GM19438 (cell line): ENCODE measurements around the gene PITRM1.
"Not testable (repeated sequence)": the region's sequence is repeated elsewhere in the genome, so short reads cannot be mapped to it uniquely, and the experiment has no call there.

Experiments
- ATAC-seq: cut with Tn5 transposase; IDR thresholded peaks from one replicate; pipeline ENCODE4 v1.9.1; 2021; ENCODE audit warnings: low read depth; ENCODE audit not compliant: unreplicated experiment

PITRM1 gene

GRCh38 chr10:3106928-3107425 lies 65.6 kb downstream of the PITRM1 start:
- ATAC-seq, result no peak

DNA sequence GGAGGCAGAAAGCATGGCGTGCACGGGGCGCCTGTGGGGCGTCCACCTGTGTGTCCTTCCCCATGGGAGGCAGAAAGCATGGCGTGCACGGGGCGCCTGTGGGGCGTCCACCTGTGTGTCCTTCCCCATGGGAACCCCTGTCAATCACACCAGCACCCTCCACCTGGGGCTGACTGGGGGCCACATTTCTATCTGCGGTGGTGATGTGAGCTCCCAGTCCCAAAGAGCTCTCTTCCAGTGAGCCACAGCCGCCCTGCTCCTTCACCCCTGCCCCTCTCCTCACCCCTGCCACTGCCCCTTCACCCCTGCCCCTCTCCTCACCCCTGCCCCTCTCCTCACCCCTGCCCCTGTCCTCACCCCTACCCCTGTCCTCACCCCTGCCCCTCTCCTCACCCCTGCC lies 66.3 kb downstream of the PITRM1 start:
- ATAC-seq, result not testable (repeated sequence)

GRCh38 chr10:3105905-3106304 lies 66.7 kb downstream of the PITRM1 start:
- no peak for ATAC-seq

DNA sequence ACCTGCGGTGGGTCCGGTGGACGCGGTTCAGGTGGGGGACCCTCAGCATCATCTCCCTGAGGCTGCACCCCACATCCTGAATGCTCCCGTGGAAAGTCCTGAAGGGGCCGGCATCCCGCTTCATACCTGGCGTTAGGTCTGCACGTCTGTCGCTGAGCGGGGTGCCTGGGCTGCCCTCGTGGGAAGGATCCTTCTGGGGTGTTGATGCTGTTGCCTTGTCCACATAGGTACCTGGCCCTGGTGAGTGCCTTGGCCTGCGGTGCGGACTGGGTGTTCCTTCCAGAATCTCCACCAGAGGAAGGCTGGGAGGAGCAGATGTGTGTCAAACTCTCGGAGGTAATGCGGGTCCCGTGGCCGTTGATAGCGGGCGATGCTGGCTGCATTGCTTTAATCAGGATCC lies 67.4 kb downstream of the PITRM1 start:
- ATAC-seq, result no peak

- ATAC-seq, result no peak
Measured at GRCh38 chr10:3104251-3104918, 68.2 kb downstream of the PITRM1 start.

DNA sequence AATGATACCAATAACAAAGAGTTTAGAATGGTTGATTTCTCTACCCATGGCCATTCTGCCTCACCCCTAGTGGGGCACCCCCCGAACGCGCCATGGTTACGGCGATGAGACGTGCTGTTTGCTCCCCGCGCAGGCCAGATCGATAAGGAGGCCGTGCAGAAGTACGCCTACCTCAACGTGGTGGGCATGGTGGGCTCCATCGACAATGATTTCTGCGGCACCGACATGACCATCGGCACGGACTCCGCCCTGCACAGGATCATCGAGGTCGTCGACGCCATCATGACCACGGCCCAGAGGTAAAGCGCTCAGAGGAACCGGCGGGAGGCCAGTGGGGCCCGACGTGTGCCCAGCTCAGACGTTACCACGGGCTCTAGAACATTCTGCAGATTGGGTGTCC lies 68.9 kb downstream of the PITRM1 start:
- ATAC-seq, result no peak

DNA sequence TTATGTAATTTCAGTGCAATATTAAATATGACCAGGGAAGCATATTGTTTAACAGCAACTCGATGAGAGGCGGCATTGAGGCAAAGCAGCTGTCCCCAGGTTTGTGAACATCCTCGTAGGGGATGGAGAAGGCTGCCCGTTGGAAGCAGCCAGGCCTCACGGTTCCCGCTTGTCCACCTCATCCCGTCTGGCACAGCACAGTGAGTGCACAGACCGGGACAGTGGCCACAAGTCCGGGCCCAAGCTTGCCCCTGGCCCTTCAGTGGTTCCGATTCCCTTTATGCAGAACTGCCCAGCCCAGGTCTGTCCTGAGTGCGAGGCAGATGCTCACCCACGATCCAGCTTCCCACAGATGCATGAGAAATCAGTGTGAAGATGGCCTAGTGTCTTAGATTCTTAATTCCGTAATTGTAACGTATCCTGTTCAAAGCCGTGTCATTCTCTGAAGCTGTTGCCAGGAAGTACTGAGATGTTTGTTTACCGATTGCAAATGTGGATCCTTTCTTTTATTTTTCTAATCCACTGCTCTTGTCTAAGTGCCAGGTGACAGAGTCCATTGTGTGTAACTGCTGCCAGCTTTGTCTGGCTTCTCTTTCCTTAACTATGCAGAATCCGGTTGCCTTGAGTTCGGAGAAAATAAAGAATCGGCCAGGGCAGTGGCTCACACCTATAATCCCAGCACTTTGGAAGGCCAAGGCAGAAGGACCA lies 69.7 kb downstream of the PITRM1 start:
- ATAC-seq, result no peak

DNA sequence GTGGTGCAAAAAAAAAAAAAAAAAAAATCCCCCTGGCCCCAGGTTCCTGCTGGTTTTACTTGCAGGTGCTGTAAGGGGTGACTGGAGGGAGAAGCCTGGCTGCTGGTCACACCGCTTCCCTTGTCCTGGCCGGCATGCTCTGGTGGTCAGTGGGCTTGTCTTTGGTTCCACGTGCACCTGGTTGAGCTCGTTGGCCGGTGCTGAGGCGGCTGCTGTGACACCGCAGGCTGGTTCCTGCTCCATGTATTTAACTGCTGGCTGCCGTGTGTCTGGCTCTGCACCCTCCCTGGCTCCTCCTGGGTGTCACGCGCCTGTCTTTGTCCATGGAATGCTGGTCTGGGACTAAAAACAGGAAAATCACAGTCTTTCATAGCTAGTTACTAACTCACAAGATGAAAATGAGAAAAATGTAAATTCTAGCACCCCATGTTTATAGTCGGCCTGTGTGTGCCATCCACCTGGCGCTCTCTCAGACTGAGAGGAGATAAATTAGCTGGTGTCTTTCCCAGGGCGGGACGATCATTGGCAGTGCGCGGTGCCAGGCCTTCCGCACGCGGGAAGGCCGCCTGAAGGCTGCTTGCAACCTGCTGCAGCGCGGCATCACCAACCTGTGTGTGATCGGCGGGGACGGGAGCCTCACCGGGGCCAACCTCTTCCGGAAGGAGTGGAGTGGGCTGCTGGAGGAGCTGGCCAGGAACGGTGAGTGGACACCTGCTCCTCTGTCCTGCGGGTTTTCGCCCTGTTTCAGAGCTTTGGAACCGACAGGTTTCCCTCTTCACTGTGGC lies 71.5 kb downstream of the PITRM1 start:
- ATAC-seq, result no peak

- no peak for ATAC-seq
Measured at GRCh38 chr10:3100093-3100792, 72.3 kb downstream of the PITRM1 start.

DNA sequence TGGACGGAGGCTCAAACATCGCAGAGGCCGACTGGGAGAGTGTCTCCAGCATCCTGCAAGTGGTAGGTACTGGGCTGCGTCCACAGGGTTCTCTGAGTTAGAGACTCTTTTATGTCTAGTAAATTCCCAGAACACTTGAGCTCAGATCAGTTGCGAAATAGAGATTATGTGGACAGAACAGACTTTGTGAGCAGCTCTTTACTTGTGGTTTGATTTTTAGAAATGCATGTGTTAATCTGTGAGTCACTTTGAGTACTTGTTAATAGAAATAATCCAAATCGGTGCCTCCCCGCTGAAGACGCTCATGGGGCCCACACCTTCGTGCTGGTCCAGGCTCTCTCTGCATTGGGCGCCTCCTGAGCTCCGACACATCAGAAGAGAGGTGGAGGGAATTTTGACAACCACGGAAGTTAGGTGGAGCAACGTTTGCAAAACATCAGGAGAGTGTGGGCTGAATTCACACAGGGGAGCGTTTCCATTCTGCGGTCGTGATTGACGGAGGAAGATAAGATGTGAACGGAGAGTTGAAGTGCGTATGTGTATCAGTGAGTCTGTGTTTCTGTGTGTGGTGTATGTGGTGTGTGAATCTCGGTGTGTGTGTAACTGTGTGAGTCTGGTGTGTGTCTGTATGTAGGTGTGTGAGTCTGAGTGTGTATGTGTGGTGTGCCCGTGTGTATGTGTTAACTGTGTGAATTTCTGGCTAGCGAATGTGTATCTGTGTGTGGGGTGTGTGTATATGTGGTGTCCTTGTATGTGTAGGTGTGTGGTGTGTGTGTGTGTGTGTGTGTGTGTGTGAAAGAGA lies 73.1 kb downstream of the PITRM1 start:
- ATAC-seq, result no peak

- no peak for ATAC-seq
Measured at GRCh38 chr10:3098689-3099088, 73.9 kb downstream of the PITRM1 start.

- no peak for ATAC-seq
Measured at GRCh38 chr10:3097160-3097559, 75.4 kb downstream of the PITRM1 start.

GRCh38 chr10:3096149-3096548 lies 76.4 kb downstream of the PITRM1 start:
- no peak for ATAC-seq

DNA sequence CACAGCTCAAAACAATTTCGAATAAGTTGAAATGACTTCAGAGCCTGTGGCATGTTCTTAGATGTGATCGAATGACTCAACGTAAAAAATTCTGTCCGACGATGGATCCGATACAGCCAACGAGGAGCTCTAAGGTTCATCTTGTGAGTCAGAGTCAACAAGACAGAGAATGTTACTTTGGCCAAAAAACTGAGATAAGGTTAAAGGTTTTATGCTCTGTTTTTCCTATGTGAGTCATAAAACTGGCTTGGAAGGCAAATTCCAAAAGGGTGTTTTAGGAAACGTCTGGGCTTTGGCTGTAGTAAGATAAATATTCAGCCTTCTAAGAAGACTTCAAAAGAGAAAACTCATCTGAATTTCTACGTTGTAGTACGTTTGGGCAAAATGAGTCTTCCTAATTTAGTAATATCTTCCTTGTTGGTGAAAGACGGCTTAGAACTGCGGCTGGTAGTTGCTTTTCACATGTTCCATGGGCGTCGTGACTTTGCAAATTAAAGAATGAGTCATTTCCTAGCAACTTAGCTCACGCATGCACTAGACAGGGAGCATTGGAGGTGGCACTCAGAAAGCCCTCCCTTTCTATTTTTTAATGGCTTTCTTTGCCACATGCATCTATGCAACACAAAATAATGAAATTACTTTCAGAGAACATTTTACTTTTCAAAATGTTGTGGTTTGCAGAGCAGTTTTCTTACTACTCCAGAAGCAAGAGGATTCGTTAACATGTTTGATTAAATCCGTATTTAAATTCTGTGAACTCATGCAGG lies 77.0 kb downstream of the PITRM1 start:
- no peak for ATAC-seq

- ATAC-seq, result no peak
Measured at GRCh38 chr10:3094609-3095036, 78.0 kb downstream of the PITRM1 start.

GRCh38 chr10:3093996-3094395 lies 78.6 kb downstream of the PITRM1 start:
- ATAC-seq, result no peak

DNA sequence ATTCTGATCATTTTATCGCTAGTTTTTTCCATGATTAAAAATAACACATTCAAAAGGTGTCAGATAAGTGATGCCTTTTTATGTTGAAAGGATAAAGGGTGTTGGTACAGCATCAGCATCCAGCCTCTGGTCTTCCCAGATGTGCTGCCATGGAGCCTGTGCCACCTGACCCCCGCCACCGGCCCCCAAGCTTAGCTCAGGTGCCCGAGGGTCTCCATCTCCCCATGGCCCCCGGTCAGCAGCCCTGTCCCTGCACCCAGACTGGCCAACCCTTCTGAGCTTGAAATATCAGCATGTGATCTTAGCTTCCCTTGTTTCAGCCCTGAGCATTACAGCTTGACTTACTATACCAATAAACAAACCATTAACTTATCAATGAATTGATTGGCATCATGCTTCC lies 80.7 kb downstream of the PITRM1 start:
- ATAC-seq, result no peak

DNA sequence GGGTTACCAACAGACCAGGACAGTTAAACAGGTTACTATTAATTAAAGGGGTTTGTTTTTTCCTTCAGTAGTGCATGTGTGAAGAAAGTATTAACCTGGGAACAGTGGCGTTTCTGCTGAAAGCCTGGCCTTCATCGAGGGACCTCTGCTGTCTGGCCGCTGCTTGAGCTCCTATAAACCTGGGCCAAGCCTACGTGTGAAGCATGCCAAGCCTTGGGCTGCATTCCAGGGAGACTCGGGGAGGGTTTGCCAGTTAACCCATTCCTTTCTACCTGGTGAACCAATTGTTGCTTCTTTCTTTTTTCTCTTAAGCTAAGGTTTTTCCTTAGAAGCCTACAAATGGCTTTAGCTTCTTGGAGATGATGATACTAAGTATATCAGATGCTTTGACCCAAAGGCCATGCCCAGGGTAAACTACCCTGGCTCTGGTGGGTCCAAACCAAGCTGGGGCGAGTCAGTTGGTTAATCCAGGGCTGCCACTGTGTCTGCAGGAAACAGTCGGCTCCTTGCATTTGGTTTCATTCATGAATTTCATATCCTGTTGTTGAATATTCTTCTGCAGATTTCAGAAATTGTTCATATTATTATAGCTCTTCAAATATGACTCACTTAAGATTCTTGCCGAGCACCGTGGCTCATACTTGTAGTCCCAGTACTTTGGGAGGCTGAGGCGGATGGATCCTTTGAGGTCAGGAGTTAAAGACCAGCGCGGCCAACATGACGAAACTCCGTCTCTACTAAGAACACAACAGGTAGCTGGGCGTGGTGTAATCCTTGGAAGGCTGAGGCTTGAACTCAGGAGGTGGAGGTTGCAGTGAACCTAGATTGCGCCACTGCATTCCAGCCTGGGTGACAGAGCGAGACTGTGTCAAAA lies 81.4 kb downstream of the PITRM1 start:
- no peak for ATAC-seq
